GM21367 (cell line): ENCODE data around the gene BIK.
"Not testable (repeated sequence)": the region's sequence is repeated elsewhere in the genome, so short reads cannot be mapped to it uniquely, and the experiment has no call there.

Experiments
- ATAC-seq: cut with Tn5 transposase; IDR thresholded peaks from one replicate; pipeline ENCODE4 v1.9.1; 2021; ENCODE audit not compliant: unreplicated experiment

BIK gene

DNA sequence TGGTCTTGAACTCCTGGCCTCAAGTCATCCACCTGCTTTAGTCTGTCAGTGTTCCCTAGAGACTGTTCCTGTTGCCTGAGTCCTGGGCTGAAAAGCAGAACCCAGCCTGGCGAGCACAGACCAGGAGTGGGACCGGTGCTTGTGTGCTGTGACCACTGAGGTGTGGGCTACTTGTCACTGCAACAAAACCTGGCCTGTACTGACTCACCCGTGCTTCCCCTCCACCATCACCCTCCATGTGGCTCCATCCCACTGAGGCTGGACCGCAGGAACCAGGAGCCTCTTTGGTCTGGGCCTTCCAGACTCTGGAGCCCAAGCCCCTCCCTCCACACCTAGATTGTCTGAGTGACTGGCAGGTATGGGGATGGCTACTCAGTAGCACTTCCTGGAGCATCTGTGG lies 24.0 kb downstream of the BIK start:
- ATAC-seq, result no peak

DNA sequence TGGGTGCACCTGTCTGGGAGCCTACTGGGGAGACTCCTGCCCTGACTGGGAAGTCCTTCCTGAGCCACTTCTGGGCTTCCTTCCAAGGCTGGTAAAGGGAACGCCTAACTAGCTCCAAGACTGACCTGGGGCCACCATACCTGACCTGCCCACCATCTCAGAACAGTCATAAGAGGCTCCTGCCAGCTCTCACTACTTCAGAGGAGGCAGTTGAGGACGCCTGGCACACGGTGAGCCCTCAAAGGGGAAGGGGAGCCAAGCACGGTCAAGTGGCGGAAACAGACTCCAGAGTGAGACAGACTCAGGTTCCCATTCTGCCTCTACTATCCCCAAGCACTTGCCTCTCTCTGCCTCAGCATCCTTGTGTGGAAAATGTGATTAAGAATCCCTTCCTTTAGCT lies 25.0 kb downstream of the BIK start:
- no peak for ATAC-seq

DNA sequence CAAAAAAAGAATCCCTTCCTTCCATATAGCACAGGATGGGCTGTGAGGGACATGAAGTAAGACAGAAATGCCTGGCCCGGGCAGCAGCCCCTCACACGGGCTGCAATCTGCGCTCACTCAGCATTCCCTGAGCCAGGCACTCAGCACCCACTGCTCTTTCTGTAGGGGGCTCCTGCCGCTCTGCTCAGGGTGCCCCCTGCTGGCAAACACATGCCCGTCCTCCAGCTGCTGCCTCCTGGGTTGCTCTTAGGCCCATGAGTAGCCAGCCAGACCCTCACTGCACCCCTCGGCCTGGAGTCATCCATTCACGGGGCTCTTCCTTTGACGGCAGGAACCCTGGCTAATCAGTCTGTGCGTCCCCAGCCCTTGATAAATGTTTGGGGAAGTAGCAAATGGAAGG lies 25.7 kb downstream of the BIK start:
- no peak for ATAC-seq

DNA sequence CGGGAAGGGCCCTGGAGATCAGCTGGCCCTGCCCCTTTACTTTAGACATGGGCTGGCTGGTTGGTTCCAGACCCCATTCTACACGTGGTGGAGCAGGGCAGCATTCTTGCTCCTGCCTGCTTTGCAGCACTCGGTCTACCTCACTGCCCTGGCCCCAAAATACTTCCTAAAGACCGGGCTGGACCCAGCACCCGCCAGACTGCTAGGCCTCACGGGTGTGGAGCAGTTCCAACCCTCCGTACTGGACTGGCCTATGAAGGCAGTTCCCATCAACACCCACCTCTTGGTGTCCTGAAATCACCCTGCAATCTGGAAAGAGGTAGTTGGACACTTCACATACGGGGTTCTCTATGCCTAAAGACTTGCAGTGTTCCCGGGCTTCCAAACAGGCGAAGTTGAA lies 26.3 kb downstream of the BIK start:
- ATAC-seq, result no peak

DNA sequence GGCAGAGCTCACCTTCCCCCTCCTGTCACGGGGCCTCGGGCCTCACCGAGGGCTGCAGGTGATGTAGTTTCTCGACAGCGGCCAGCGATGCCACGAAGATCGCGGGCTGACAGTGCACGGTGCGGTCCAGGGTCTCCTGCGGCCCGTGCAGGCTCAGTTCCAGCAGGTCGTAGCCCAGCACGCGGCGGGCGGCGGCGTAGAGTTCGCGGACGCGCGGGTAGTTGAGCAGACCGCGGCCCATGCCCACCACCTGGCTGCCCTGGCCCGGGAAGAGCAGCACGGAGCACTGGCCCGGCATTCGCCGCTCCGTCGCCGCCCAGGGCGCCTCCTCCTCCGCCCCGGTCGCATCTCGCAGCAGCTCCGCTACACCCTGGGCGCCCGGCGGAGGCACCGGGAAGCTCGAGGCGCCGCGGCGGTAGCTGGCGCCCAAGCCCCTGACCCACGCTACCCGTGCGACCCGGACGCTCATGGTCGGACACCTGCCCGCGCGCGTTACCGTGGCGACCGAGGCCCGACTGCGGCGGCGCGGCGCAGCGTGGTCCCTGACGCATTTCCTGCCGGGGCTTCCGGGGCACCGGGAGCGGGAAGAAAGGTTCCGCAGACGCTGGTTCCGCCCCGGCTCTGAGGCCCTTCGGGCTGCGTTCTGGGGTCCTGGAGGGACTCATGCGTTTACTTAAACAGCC lies 32.5 kb downstream of the BIK start, which contains the start of gene MCAT:
MCAT (minus strand) TSS at position 519 of the 683 bp plus-strand sequence; CDS start at position 469, 50 bp downstream.
- peak; percentile 66 for ATAC-seq

DNA sequence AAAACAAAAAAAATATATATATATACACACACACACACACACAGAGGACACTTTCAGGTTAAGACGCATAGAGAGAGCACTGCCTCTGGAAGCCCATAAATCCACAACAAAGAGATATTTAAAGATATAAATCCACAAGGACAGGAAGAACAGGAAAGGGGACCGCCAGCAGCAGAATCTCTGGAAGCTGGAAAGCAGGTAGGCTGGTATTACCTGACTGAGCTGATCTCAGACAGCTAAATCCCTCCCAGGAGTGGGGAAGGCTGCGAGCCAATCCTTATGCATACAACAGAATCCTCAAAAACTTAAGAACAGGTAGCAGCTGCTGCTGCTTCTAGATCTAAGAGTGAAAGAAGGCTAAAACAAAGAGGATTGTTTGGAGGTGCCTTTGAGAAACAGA lies 34.4 kb downstream of the BIK start:
- no peak for ATAC-seq

DNA sequence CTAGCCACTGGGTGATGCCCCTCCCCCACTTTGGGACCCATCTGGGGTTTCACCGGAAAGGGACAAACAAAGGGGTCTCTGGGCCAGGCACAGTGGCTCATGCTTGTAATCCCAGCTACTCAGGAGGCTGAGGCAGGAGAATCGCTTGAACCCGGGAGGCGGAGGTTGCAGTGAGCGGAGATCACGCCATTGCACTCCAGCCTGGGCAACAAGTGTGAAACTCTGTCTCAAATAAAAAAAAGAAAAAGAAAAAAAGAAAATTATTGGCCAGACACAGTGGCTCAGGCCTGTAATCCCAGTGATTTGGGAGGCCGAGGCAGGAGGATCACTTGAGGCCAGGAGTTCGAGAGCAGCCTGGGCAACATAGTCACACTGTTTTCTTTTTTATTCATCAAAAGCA lies 34.8 kb downstream of the BIK start:
- not testable (repeated sequence) for ATAC-seq

DNA sequence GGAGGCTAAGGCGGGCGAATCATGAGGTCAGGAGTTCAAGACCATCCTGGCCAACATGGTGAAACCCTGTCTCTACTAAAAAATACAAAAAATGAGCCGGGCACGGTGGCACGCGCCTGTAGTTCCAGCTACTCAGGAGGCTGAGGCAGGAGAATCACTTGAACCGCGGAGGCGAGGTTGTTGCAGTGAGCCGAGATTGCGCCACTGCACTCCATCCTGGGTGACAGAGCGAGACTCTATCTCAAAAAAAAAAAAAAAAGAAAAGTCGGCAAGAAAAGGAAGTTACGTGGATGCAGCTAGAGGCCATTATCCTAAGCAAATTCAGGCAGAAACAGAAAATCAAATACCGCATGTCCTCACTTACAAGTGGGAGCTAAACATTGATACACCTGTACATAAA lies 35.8 kb downstream of the BIK start:
- not testable (repeated sequence) for ATAC-seq

DNA sequence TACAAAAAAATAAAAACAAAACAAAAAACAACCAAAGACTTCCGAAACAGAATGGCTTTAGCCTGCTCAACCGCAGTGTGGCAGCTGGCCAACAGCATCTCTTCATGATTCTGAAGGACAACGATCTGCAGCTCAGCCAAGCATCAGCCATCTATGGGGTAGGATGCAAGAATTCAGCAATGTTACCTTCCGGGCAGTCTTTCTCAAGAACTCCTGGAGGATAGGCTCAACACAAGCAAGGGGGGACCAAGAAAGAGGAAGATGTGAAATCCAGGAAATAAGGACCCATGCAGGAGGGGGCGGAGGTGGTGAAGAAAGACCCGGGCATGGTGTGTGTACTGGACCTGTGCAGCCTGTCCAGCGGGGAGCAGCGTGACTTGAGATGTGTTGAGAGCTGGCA lies 37.3 kb downstream of the BIK start:
- ATAC-seq, result no peak

DNA sequence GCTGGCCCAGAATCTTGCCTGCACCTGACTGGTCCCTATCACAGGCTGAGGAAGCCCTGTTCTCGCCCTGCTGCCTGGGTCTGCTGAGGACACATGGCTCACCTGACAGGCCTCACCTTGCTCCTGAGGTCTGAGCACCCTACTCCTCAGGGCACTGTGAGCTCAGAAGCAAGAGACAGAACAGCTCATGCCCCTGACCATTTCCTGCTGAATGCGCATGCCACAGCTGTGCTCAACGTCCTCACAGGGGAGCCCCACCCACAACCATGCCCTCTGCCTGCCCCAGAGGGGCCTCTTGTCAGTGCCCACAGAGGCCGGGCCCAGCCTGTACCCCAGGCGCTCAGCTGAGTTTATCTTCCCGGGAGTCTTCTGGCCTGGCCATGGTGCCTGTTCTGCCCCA lies 38.0 kb downstream of the BIK start:
- ATAC-seq, result no peak

DNA sequence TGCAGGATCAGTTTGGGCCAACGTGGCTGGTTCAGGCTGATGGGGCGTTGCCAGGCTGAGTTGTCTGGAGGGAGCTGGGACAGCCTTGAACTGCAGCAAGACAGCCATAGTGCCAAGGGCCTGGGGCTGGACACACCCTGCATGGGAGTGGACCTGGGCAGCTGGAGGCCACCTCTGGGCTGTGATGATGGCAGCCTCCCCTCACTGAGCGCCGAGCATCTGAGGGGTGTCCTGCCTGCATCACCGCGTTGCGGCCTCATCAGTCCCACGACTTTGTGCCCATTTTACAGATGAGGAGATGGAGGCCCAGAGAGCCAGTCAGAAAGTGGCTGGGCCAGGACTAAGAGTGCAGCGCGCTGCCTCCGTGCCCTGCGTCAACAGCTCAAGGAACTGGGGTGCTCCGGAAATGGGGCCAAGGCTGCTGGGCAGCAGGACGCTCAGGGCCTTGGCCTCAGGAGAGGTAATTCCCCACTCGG lies 40.2 kb downstream of the BIK start:
- no peak for ATAC-seq

DNA sequence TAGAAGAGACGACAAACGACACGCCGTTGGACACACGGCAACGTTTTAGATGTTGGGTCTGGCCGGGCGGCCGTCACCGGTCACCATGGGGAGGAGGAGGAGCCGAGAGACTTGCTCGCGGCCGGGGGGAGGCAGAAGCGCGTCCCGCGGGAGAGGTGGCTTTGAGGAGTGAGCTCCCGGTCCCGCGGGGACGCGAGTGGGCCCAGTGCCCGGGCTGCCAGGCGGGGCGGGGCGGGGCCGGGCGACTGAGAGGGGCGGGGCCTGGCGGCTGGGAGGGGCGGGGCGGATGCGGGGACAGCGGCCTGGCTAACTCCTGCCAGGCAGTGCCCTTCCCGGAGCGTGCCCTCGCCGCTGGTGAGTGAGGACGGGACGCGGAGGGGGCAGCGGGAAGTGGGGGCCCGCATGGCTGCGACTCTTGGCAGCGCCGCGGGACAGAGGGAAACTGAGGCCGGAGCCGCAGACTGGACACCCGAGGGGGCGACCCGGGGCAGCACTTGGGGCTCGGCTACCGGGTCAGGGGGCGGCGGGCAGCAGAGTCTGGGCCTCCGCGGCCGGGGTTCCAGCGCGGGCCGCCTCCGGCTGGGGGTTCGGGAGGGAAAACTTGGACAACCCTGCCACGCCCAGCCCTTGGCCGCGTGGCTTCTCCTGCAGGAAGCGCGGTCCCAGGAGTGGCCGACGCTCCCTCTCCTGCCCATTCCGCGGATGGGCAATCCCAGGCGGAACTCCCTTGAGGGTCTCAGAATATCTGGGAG lies 40.9 kb downstream of the BIK start, which contains the start of gene TSPO:
TSPO (plus strand) TSS at position 309 of the 752 bp plus-strand sequence. CDS start 7,680 bp downstream, outside the sequence.
- ATAC-seq, result no peak

DNA sequence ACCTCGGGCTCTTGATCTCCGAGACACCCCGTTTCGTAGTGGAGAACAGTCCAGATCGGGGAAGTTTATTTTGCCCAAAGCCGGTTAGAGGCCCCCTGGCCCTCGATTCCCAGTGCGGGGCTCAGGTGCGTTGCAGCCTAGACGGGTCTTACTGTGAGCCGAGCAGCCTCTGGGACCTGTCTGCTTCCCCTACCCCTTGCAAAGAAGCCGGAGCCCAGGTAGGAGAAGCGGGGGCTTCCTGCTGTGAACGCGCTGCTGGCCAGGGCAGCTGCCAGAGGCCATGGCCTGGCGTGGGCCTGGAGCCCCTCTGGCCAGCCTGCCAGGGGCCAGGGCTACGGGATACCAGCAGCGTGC lies 41.4 kb downstream of the BIK start:
- no peak for ATAC-seq

DNA sequence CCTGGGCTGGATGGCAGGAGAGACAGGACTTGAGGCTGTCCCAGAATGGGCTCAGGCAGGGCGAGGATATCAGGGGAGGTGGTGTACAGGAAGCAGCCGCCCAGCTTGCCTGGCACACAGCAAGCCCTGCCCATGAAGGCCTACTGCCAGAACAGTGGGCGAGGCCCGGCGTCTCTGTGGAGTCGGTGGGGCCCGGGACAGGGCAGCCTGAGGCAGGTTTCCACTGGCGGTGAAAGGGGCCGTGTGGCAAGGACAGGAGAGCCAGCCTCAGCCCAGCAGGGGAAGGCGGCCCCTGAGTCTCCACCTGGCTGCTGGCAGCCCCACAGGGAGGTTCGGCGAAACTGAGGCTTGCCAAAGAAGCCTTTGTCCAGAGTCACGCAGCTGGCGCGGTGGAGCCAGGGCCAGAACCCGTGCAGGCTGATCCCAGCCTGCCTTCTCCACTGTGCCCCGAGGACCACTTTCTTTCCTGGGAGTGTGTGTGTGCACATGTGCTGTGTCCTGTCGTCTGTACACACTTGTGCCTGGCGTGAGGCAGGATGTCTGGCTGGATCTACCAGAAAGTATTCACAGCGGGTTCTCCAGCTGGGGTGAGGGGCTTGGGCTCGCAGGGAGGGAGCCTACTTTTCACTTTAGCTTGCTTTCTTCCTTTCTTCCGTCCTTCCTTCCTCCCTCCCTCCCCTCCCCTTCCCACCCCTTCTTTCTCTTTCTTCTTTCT lies 42.0 kb downstream of the BIK start:
- ATAC-seq, result no peak

DNA sequence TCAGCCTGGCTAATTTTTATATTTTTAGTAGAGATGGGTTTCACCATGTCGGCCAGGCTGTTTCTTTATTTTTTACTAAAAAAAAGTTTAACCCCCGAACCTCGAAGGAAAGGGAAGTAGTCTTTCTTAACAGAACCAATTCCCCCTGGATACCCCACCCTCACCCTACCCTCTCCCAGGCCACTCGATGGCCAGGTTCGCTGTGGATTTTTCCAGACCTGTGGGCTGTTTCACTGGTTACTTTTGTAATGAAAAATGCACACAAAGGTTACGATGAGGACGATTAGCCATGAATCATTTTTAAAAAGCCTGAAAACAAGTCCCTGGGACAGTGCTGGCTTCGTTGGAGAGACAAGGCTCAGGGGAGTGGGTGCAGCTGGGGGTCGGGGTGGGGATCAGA lies 43.3 kb downstream of the BIK start:
- no peak for ATAC-seq

DNA sequence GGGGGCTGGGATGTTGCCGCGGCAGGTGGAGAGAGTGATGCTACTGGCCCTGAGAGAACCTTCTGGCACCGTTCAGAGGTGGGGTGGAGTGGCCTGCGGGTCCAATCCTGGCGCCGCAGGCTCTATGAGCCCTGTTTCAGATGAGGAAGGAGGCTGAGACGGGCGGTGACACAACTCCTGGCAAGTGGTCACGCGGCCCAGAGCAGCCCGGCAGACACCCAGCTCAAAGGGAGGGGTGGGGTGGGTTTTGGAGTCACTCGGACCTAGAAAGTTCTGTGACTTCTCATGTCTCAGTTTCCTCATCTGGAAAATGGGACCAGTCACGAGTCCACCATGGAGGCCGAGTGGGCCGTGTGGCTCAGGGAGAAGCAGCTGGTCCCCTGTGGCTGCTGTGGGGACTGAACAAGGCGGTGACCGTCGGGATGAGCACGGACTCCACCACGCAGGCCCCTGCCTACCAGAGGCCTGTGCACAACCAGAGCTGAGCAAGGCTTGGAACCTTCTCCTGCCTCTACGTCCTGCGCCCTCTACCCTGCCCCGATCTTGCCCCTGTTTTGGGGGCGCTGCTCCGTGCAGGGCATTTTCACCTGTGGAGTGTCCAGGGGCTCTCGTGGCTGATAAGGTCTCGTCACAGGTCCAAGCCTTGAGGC lies 44.5 kb downstream of the BIK start:
- no peak for ATAC-seq

DNA sequence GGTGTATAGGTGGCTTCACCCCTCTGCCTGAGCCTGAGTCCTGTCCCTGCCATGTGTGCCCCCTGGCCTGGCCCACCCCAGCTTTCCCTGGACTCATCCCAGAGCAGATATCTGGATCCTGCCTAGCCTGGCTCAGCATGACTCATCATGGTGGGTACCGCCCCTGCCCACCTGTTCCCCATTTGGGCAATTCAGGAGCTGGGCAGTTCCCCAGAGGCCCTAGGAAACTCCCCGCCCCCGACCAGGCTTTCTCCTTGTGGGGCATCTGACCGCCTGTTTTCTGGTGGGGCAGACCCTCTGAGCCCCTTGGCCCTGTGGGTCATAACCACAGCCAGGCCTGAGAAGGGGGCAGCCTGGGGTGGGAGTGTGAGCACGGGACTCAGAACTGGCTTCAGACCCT lies 45.2 kb downstream of the BIK start:
- ATAC-seq, result no peak

DNA sequence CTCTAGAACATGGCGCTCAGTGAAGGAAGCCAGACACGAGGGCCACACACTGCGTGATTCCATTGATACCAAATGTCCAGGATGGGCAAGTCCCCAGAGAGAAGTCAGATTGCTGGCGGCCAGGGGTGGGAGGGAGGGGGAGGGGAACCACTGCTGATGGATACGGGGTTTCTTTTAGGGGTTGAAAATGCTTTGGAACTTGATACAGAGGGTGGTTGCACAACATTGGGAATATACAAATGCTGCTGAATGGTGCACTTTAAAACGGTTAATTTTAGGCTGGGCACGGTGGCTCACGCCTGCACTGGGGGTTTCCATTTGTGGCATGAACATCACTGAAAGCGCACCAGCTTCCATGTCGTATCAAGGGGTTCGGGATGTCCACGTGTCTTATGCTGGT lies 45.9 kb downstream of the BIK start:
- no peak for ATAC-seq

DNA sequence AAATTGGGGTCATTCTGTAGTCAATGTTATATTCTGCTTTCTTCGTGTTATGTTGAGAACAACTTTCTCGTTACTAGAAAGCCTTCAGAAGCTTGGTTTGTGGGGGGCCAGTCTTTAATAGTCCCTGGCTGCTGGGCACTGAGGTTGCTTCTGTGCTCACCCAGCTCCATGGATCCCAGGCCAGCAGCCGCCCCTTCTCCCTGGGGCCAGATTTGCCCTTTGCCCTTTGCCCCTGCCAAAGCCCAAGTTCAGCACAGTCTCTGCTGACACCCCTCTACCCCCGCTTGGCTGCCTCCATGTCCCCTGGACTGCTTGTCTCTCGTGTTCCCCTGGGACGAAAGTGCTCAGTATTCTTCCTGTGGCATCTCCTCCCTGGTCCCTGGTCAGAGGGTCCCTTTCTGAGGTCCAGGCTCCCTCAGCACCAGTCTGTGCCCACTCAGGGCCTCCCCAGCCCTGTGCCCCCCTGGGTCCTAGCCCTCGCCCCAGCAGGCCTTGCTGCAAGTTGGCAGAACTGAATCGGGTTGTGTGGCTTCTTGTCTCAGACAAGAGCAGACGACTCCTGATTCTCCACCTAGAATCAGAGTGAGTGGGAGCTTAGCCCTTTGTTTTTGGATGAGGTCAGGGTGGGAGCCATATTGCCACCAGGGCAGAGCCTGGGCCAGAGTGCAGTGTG lies 47.5 kb downstream of the BIK start:
- ATAC-seq, result no peak

DNA sequence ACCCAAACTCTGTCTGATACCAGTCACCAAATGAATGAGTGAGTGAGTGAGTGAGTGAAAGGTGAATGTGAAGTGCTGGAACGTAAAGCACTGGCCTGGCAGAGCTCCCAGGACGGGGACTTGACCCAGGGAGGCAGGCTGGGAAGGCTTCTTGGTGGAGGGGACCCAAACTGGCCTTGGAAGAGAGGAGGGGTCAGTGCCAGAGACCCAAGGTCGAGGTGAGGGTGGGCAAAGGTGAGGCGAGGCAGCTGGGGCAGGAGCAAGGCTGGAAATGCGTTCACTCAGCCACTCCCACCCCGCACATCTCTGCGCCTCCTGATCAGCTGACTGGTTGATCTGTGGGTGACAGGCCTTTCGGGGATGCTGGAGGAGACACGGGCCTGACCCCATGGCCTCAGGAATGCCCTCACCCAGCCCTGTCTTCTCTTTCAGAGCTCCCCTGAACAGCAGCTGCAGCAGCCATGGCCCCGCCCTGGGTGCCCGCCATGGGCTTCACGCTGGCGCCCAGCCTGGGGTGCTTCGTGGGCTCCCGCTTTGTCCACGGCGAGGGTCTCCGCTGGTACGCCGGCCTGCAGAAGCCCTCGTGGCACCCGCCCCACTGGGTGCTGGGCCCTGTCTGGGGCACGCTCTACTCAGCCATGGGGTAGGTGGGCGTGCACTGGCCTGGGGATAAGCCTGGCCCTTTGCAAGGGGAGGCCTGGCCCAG lies 48.4 kb downstream of the BIK start:
- no peak for ATAC-seq
